Measurements from ENCODE around the gene ANKRD27. TPM values are rescaled to one million over a fixed set of nuclear protein-coding genes. Genes with fewer than 3 reads are reported as not detected.
"Not testable (repeated sequence)": the region's sequence is repeated elsewhere in the genome, so short reads cannot be mapped to it uniquely, and the experiment has no call there.

Gene ANKRD27
- total RNA-seq, 1 experiment from 2014 or later, result 48.1 TPM

DNA sequence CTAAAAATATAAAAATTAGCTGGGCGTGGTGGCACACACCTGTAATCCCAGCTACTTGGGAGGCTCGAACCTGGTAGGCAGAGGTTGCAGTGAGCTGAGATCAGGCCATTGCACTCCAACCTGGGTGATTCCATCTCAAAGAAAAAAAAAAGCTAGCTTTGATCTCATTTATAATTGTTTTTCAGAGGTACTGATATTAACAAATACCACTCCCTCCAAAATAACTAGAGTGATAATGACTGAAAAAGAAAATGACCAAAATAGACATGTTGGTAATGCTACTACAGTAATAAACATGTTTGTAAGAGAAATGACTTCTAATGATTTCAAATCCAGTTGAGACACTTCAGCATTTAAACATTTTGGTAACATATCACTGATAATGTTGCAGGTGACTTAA is 81.0 kb downstream of the ANKRD27 start:
- intact Hi-C loops (cut with micrococcal nuclease), result no loop called here
- Histone ChIP-seq H3K4me2 (ENCODE audit: low read length) (no peak overlapping the region), H4K20me1 (ENCODE audit: insufficient read depth) (no peaks in the 10 kb centered on the region), H3K27me3 (ENCODE audit: insufficient read depth, low read length) (no peaks in the 10 kb centered on the region), H3K36me3 (ENCODE audit: control insufficient read depth in 1 of 2, insufficient read depth in 2 of 2, low read length in 2 of 2) (peaks cover 33 to 36% of the 10 kb centered on the region in 2 experiments), H3K9me2 (ENCODE audit: insufficient read depth) (no peaks in the 10 kb centered on the region), H3K9me3 (ENCODE audit: control insufficient read depth in 1 of 2, insufficient read depth in 1 of 2, low read depth in 1 of 2, low read length in 2 of 2) (no peaks in the 10 kb centered on the region), H3K4me1 (ENCODE audit: control insufficient read depth in 1 of 2, insufficient read depth in 2 of 2, low read length in 2 of 2) (no peaks in the 10 kb centered on the region), H3K4me3 (replicated peaks in 1 of 2; ENCODE audit: low read depth in 1 of 2, low read length in 2 of 2) (no peak overlapping the region), H3K9ac (ENCODE audit: low read length) (no peak overlapping the region), H3K79me2 (ENCODE audit: insufficient read depth, low read length) (no peaks in the 10 kb centered on the region), H3K27ac (ENCODE audit: low read depth, low read length) (no peak overlapping the region), H2AFZ (ENCODE audit: low read depth, low read length, poor library complexity, severe bottlenecking) (no peak overlapping the region)
- no peak for TF ChIP-seq FOSL1 (IDR thresholded peaks at IDR 0.05; ENCODE audit: low read depth)
- no peak for TF ChIP-seq RAD21 (IDR thresholded peaks at IDR 0.05; ENCODE audit: low read depth)
- no peak for TF ChIP-seq POLR2AphosphoS5 (IDR thresholded peaks at IDR 0.05; ENCODE audit: low read depth, low read length)
- TF ChIP-seq JUND (IDR thresholded peaks at IDR 0.05), result no peak
- TF ChIP-seq CEBPB (IDR thresholded peaks at IDR 0.05; ENCODE audit: low read depth), result no peak
- TF ChIP-seq CBX3 (IDR thresholded peaks at IDR 0.05; ENCODE audit: low read depth), result no peak
- TF ChIP-seq, protein P1, sequence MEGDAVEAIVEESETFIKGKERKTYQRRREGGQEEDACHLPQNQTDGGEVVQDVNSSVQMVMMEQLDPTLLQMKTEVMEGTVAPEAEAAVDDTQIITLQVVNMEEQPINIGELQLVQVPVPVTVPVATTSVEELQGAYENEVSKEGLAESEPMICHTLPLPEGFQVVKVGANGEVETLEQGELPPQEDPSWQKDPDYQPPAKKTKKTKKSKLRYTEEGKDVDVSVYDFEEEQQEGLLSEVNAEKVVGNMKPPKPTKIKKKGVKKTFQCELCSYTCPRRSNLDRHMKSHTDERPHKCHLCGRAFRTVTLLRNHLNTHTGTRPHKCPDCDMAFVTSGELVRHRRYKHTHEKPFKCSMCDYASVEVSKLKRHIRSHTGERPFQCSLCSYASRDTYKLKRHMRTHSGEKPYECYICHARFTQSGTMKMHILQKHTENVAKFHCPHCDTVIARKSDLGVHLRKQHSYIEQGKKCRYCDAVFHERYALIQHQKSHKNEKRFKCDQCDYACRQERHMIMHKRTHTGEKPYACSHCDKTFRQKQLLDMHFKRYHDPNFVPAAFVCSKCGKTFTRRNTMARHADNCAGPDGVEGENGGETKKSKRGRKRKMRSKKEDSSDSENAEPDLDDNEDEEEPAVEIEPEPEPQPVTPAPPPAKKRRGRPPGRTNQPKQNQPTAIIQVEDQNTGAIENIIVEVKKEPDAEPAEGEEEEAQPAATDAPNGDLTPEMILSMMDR (IDR thresholded peaks at IDR 0.05 in 2 of 3, conservative IDR thresholded peaks at IDR 0.05 in 1 of 3; ENCODE audit: borderline replicate concordance in 1 of 3, insufficient read depth in 1 of 3, low read depth in 2 of 3, low read length in 2 of 3), result no peak
- no peak for TF ChIP-seq EZH2phosphoT487 (IDR thresholded peaks at IDR 0.05; ENCODE audit: borderline replicate concordance)
- TF ChIP-seq SIN3A (IDR thresholded peaks at IDR 0.05; ENCODE audit: low read depth), result no peak
- no peak for TF ChIP-seq ZNF274 (IDR thresholded peaks at IDR 0.05; ENCODE audit: low read depth, low read length)
- no peak for TF ChIP-seq ZFX (IDR thresholded peaks at IDR 0.05)
- TF ChIP-seq SP1 (IDR thresholded peaks at IDR 0.05; ENCODE audit: low read depth), result no peak
- TF ChIP-seq ZBTB33 (IDR thresholded peaks at IDR 0.05; ENCODE audit: extremely low read depth, insufficient replicate concordance, low read length), result no peak
- no peak for TF ChIP-seq ATF3 (IDR thresholded peaks at IDR 0.05)
- TF ChIP-seq YY1 (IDR thresholded peaks at IDR 0.05; ENCODE audit: extremely low read depth, insufficient replicate concordance, low read depth, low read length), result no peak
- no peak for TF ChIP-seq POLR2A (IDR thresholded peaks at IDR 0.05; ENCODE audit: borderline replicate concordance, extremely low read depth, insufficient read depth, insufficient read length)
- TF ChIP-seq EGR1 (IDR thresholded peaks at IDR 0.05; ENCODE audit: low read depth), result no peak
- ATAC-seq (no peak), DNase-seq (ENCODE audit: low read depth, low spot score) (no peak)
- RAD21 ChIA-PET (ENCODE audit: low non-redundant PET in 1 of 2, low total read pairs in 2 of 2, uncharacterized antibody in 2 of 2, unreplicated experiment in 2 of 2), result no interaction called here
- BruUV-seq (replicated peaks), result no TSS peak
- CTCF ChIA-PET, result no interaction called here
- POLR2A ChIA-PET, result no interaction called here

DNA sequence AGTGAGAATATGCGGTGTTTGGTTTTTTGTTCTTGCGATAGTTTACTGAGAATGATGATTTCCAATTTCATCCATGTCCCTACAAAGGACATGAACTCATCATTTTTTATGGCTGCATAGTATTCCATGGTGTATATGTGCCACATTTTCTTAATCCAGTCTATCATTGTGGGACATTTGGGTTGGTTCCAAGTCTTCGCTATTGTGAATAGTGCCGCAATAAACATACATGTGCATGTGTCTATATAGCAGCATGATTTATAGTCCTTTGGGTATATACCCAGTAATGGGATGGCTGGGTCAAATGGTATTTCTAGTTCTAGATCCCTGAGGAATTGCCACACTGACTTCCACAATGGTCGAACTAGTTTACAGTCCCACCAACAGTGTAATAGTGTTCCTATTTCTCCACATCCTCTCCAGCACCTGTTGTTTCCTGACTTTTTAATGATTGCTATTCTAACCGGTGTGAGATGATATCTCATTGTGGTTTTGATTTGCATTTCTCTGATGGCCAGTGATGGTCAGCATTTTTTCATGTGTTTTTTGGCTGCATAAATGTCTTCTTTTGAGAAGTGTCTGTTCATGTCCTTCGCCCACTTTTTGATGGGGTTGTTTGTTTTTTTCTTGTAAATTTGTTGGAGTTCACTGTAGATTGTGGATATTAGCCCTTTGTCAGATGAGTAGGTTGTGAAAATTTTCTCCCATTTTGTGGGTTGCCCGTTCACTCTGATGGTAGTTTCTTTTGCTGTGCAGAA is 87.1 kb downstream of the ANKRD27 start:
- CTCF ChIA-PET; H3K4me2 ChIP-seq (ENCODE audit: low read length); H4K20me1 ChIP-seq (ENCODE audit: insufficient read depth); H2AFZ ChIP-seq (ENCODE audit: low read depth, low read length, poor library complexity, severe bottlenecking); DNase-seq (ENCODE audit: low read depth, low spot score); ATAC-seq; H3K9ac ChIP-seq (ENCODE audit: low read length); H3K4me3 ChIP-seq (replicated peaks in 1 of 2; ENCODE audit: low read depth in 1 of 2, low read length in 2 of 2); BruUV-seq (replicated peaks); H3K9me3 ChIP-seq (ENCODE audit: control insufficient read depth in 1 of 2, insufficient read depth in 1 of 2, low read depth in 1 of 2, low read length in 2 of 2); RAD21 ChIA-PET (ENCODE audit: low non-redundant PET in 1 of 2, low total read pairs in 2 of 2, uncharacterized antibody in 2 of 2, unreplicated experiment in 2 of 2); H3K27me3 ChIP-seq (ENCODE audit: insufficient read depth, low read length); H3K27ac ChIP-seq (ENCODE audit: low read depth, low read length); intact Hi-C loops (cut with micrococcal nuclease); H3K9me2 ChIP-seq (ENCODE audit: insufficient read depth); POLR2A ChIA-PET; H3K4me1 ChIP-seq (ENCODE audit: control insufficient read depth in 1 of 2, insufficient read depth in 2 of 2, low read length in 2 of 2): not testable (repeated sequence)
- peaks cover 16% of the 10 kb centered on the region for H3K79me2 ChIP-seq (ENCODE audit: insufficient read depth, low read length)
- H3K36me3 ChIP-seq (ENCODE audit: control insufficient read depth in 1 of 2, insufficient read depth in 2 of 2, low read length in 2 of 2), result peaks cover 33 to 38% of the 10 kb centered on the region in 2 experiments
